Liver (tissue), 9 donors: ENCODE data around the gene GRIN2A. TPM values are rescaled to one million over a fixed set of nuclear protein-coding genes. Genes with fewer than 3 reads are reported as not detected.

Source experiments
- DNase-seq: peaks from one replicate; pipeline ENCODE4 v3.0.0-alpha.2; 2017; ENCODE audit warnings: low spot score
- H3K27ac ChIP-seq, 2 donors: one replicate each; pipeline ENCODE4 v1.7.0; 2013; ENCODE audit warnings: inconsistent platforms in 2 of 2, low read length in 2 of 2, control low read depth in 1 of 2, low read depth in 1 of 2, mild to moderate bottlenecking in 1 of 2
- H3K27me3 ChIP-seq, 4 donors: one replicate each; pipeline versions ENCODE4 v1.6.1 to v1.7.0; 2013; ENCODE audit warnings: low read length in 3 of 4, inconsistent platforms in 1 of 4, mild to moderate bottlenecking in 1 of 4, moderate library complexity in 1 of 4; ENCODE audit not compliant: control insufficient read depth in 4 of 4, insufficient read depth in 4 of 4
- H3K36me3 ChIP-seq, 4 donors: one replicate each; pipeline versions ENCODE4 v1.6.1 to v1.7.0; 2013; ENCODE audit warnings: low read length in 3 of 4, mild to moderate bottlenecking in 3 of 4, low read depth in 1 of 4, moderate library complexity in 1 of 4; ENCODE audit not compliant: control insufficient read depth in 4 of 4, insufficient read depth in 3 of 4
- H3K4me1 ChIP-seq, 4 donors: one replicate each; pipeline versions ENCODE4 v1.6.1 to v1.7.0; 2013; ENCODE audit warnings: low read length in 3 of 4, mild to moderate bottlenecking in 3 of 4, moderate library complexity in 1 of 4; ENCODE audit not compliant: control insufficient read depth in 4 of 4, insufficient read depth in 4 of 4
- H3K4me3 ChIP-seq, 3 donors: one replicate each; pipeline versions ENCODE4 v1.6.1 to v1.7.0; 2013; ENCODE audit warnings: low read length in 3 of 3, control low read depth in 1 of 3, low read depth in 1 of 3, mild to moderate bottlenecking in 1 of 3
- H3K9ac ChIP-seq, 2 donors: one replicate each; pipeline ENCODE4 v1.7.0; 2013; ENCODE audit warnings: low read length in 2 of 2, mild to moderate bottlenecking in 2 of 2, moderate library complexity in 2 of 2, control low read depth in 1 of 2, low read depth in 1 of 2
- H3K9me3 ChIP-seq, 4 donors: one replicate each; pipeline versions ENCODE4 v1.6.1 to v1.7.0; 2013; ENCODE audit warnings: low read length in 3 of 4; ENCODE audit not compliant: control insufficient read depth in 4 of 4
- EGR1 ChIP-seq, 2 donors: IDR thresholded peaks; 2 replicates each; pipeline ENCODE4 v1.6.1; 2016 to 2018; ENCODE audit warnings: antibody characterized with exemption in 2 of 2, low read depth in 2 of 2
- FOXA1 ChIP-seq: IDR thresholded peaks from 2 replicates; pipeline ENCODE4 v1.6.1; 2016; ENCODE audit warnings: antibody characterized with exemption
- HNF4A ChIP-seq, 2 donors: conservative IDR thresholded peaks; 2 replicates each; pipeline ENCODE4 v1.6.1; 2016; ENCODE audit warnings: antibody characterized with exemption in 2 of 2, mild to moderate bottlenecking in 2 of 2
- NR2F2 ChIP-seq: IDR thresholded peaks from 2 replicates; pipeline ENCODE4 v1.6.1; 2016; ENCODE audit warnings: antibody characterized with exemption
- RAD21 ChIP-seq, 2 donors: IDR thresholded peaks; 2 replicates each; pipeline ENCODE4 v1.6.1; 2016; ENCODE audit warnings: antibody characterized with exemption in 2 of 2, mild to moderate bottlenecking in 2 of 2
- TAF1 ChIP-seq: conservative IDR thresholded peaks from 2 replicates; pipeline ENCODE4 v1.6.1; 2016; ENCODE audit warnings: antibody characterized with exemption, mild to moderate bottlenecking
- YY1 ChIP-seq: IDR thresholded peaks from 2 replicates; pipeline ENCODE4 v1.6.1; 2016; ENCODE audit warnings: antibody characterized with exemption, mild to moderate bottlenecking
- WGBS: extraction: QIAGEN DNeasy Blood & Tissue Kit; methylation state at CpG from one replicate; pipeline ENCODE4 v1.1.7; 2013; 5-methylcytosine and 5-hydroxymethylcytosine counted together
- polyA plus RNA-seq, 2 donors: library from polyadenylated mRNA; stranded (reverse) in 1 of 2; unstranded in 1 of 2; fragments of 200-250 nt in 1 of 2; fragments of >200 nt in 1 of 2; fragmentation: Nextera tagmentation in 1 of 2; extraction: Ambion mirVana in 1 of 2; gene quantifications; one replicate each; pipeline versions ENCODE4 v1.2.1 to v1.2.3, GENCODE V29; 2013 to 2015
- total RNA-seq, 2 donors: library from RNA; depleted of rRNA; stranded (reverse); fragments of >200 nt; gene quantifications; one replicate each; pipeline ENCODE4 v1.2.3, GENCODE V29; 2014
- TF ChIP-seq, protein P1 (sequence below): IDR thresholded peaks from 2 replicates; pipeline ENCODE4 v1.6.1; 2016; ENCODE audit warnings: antibody characterized with exemption, mild to moderate bottlenecking
- TF ChIP-seq, protein P2 (sequence below): IDR thresholded peaks from 2 replicates; pipeline ENCODE4 v1.6.1; 2016; ENCODE audit warnings: antibody characterized with exemption
- TF ChIP-seq, protein P3 (sequence below): fragments of 150-350 bp; IDR thresholded peaks from 2 replicates; pipeline ENCODE4 v1.5.1; 2017; ENCODE audit warnings: improper control_type of control experiment, low read depth, low read length; ENCODE audit not compliant: missing input control
- donor health status: healthy.
- donor health status: healthy.
- donor health status: healthy.
- donor health status: healthy.
- donor health status: healthy.

GRIN2A gene
- total and polyA plus RNA-seq, 4 donors = under 0.01 to 0.08 (median 0.07) TPM; not detected in 1

DNA sequence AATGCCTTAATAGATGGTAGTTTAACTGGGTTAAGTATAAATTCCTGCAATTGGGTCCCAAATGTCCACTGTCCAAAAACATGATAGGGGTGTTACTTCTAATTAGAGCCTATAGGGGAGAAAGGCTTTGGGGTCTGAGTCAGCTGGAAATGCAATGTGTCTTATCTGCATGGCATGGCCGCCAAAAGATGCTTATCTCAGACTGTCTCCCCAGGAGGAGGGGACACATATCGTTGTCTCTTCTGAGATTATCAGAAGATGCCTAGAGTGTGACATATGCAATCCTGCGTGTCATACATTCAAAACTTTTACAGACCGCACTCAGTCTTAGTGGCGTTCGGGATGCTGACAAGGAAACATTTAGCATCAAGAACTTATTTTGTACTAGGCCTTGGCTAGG lies 442.9 kb downstream of the GRIN2A start (continued):
- TF ChIP-seq, protein P1, sequence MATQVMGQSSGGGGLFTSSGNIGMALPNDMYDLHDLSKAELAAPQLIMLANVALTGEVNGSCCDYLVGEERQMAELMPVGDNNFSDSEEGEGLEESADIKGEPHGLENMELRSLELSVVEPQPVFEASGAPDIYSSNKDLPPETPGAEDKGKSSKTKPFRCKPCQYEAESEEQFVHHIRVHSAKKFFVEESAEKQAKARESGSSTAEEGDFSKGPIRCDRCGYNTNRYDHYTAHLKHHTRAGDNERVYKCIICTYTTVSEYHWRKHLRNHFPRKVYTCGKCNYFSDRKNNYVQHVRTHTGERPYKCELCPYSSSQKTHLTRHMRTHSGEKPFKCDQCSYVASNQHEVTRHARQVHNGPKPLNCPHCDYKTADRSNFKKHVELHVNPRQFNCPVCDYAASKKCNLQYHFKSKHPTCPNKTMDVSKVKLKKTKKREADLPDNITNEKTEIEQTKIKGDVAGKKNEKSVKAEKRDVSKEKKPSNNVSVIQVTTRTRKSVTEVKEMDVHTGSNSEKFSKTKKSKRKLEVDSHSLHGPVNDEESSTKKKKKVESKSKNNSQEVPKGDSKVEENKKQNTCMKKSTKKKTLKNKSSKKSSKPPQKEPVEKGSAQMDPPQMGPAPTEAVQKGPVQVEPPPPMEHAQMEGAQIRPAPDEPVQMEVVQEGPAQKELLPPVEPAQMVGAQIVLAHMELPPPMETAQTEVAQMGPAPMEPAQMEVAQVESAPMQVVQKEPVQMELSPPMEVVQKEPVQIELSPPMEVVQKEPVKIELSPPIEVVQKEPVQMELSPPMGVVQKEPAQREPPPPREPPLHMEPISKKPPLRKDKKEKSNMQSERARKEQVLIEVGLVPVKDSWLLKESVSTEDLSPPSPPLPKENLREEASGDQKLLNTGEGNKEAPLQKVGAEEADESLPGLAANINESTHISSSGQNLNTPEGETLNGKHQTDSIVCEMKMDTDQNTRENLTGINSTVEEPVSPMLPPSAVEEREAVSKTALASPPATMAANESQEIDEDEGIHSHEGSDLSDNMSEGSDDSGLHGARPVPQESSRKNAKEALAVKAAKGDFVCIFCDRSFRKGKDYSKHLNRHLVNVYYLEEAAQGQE = no peak
- TF ChIP-seq FOXA1 (no peak), RAD21 (IDR thresholded peaks at IDR 0.05) (no peak), NR2F2 (no peak)

DNA sequence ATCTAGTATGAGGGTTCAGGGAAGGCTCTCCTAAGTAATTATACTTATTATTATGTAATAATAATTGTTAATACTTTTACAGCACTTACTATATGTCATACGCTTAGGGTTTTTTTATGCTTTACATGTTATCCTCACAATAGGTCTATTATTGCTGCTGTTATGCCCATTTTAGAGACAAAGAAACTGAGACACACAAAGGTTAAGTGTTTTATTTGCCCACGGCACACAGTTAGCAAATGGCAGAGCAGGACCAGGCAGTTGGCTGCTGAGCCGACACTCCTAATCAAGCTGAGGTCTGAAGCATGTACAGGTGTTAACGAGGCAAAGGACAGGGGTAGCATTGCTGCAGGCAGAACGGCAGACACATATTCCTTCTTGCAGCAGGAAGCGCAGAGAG lies 443.5 kb downstream of the GRIN2A start:
- Histone ChIP-seq H3K4me3 (no peak overlapping the region), H3K4me1 (no peaks in the 10 kb centered on the region), H3K9ac (no peak overlapping the region), H3K27ac (no peak overlapping the region), H3K9me3 (no peaks in the 10 kb centered on the region), H3K27me3 (no peaks in the 10 kb centered on the region), H3K36me3 (no peaks in the 10 kb centered on the region)
- 81% methylated on average over 6 of the region's 6 CpGs for WGBS
- no peak for DNase-seq
- TF ChIP-seq HNF4A (conservative IDR thresholded peaks at IDR 0.05) = no peak
- TF ChIP-seq NR2F2 = no peak
- TF ChIP-seq TAF1 = no peak
- TF ChIP-seq, protein P2, sequence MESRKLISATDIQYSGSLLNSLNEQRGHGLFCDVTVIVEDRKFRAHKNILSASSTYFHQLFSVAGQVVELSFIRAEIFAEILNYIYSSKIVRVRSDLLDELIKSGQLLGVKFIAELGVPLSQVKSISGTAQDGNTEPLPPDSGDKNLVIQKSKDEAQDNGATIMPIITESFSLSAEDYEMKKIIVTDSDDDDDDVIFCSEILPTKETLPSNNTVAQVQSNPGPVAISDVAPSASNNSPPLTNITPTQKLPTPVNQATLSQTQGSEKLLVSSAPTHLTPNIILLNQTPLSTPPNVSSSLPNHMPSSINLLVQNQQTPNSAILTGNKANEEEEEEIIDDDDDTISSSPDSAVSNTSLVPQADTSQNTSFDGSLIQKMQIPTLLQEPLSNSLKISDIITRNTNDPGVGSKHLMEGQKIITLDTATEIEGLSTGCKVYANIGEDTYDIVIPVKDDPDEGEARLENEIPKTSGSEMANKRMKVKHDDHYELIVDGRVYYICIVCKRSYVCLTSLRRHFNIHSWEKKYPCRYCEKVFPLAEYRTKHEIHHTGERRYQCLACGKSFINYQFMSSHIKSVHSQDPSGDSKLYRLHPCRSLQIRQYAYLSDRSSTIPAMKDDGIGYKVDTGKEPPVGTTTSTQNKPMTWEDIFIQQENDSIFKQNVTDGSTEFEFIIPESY = no peak
- TF ChIP-seq YY1 = no peak

DNA sequence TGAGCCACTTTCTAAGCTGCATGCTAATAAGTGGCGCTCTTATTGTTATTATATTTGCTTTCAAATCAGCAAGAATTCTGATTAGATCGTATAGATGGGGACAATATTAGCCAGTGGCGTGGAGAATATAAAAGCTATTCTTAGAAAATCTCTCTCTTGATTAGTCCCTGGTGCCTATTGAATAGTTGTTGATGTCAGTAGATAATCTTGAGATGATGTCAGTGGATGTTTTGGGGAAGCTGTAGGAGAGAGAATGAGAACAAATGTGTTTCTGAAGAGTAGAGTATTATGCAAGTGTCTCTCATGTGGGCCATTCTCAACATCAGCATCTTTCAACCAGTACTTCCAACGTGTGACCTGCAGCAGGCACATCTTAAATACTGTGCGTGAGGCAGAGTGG lies 445.7 kb downstream of the GRIN2A start:
- Histone ChIP-seq H3K9ac (no peak overlapping the region), H3K27ac (no peak overlapping the region), H3K9me3 (no peaks in the 10 kb centered on the region), H3K4me3 (no peak overlapping the region), H3K27me3 (no peaks in the 10 kb centered on the region), H3K4me1 (no peaks in the 10 kb centered on the region), H3K36me3 (no peaks in the 10 kb centered on the region)
- no peak for DNase-seq
- WGBS = 83% methylated on average over 5 of the region's 5 CpGs
- TF ChIP-seq, protein P3, sequence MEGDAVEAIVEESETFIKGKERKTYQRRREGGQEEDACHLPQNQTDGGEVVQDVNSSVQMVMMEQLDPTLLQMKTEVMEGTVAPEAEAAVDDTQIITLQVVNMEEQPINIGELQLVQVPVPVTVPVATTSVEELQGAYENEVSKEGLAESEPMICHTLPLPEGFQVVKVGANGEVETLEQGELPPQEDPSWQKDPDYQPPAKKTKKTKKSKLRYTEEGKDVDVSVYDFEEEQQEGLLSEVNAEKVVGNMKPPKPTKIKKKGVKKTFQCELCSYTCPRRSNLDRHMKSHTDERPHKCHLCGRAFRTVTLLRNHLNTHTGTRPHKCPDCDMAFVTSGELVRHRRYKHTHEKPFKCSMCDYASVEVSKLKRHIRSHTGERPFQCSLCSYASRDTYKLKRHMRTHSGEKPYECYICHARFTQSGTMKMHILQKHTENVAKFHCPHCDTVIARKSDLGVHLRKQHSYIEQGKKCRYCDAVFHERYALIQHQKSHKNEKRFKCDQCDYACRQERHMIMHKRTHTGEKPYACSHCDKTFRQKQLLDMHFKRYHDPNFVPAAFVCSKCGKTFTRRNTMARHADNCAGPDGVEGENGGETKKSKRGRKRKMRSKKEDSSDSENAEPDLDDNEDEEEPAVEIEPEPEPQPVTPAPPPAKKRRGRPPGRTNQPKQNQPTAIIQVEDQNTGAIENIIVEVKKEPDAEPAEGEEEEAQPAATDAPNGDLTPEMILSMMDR = no peak
- TF ChIP-seq EGR1 (IDR thresholded peaks at IDR 0.05; ENCODE audit: low read depth in 2 of 2) = no peak
